Common myeloid progenitor, CD34-positive (primary cell): ENCODE data around the gene SPEG.

Experiments
- CTCF ChIA-PET: fragments of 350-600 bp; sonication (Branson Sonifier 250); formaldehyde crosslinking; loops from one replicate; lab custom pipeline; 2021; ENCODE audit warnings: antibody characterized with exemption; lab: Charles Lee
- POLR2A ChIA-PET: fragments of 350-600 bp; sonication (Branson Sonifier 250); formaldehyde crosslinking; loops from one replicate; lab custom pipeline; 2021; ENCODE audit warnings: antibody characterized with exemption; lab: Charles Lee
- DNase-seq, 3 donors: peaks; one replicate each; pipeline versions ENCODE4 v3.0.0 to v3.0.0-alpha.2; 2013
- H3K27ac ChIP-seq, 2 experiments: 1 replicate in 1 of 2; 2 replicates in 1 of 2; pipeline ENCODE4 v1.7.0; 2013; ENCODE audit warnings: inconsistent platforms in 2 of 2, low read length in 2 of 2, mild to moderate bottlenecking in 2 of 2, low read depth in 1 of 2, moderate library complexity in 1 of 2; ENCODE audit not compliant: severe bottlenecking in 2 of 2, insufficient read depth in 1 of 2, poor library complexity in 1 of 2
- H3K27me3 ChIP-seq, 5 experiments: replicated peaks in 2 of 5; 1 replicate in 3 of 5; 2 replicates in 2 of 5; pipeline versions ENCODE4 v1.6.1 to v1.7.0; 2013; ENCODE audit warnings: low read length in 4 of 5, mild to moderate bottlenecking in 2 of 5, moderate library complexity in 2 of 5, inconsistent platforms in 1 of 5; ENCODE audit not compliant: insufficient read depth in 5 of 5, control insufficient read depth in 4 of 5
- H3K36me3 ChIP-seq, 4 experiments: 1 replicate in 2 of 4; 2 replicates in 2 of 4; pipeline versions ENCODE4 v1.6.1 to v1.7.0; 2013; ENCODE audit warnings: low read length in 3 of 4, control low read depth in 1 of 4, mild to moderate bottlenecking in 1 of 4; ENCODE audit not compliant: control insufficient read depth in 4 of 4, insufficient read depth in 4 of 4
- H3K4me1 ChIP-seq, 4 experiments: 1 replicate in 3 of 4; 2 replicates in 1 of 4; pipeline versions ENCODE4 v1.6.1 to v1.7.1; 2013; ENCODE audit warnings: low read length in 3 of 4, mild to moderate bottlenecking in 3 of 4, control low read depth in 1 of 4, inconsistent platforms in 1 of 4, moderate library complexity in 1 of 4; ENCODE audit not compliant: control insufficient read depth in 4 of 4, insufficient read depth in 4 of 4; ENCODE audit errors: control extremely low read depth in 1 of 4
- H3K4me3 ChIP-seq, 7 experiments: 1 replicate in 4 of 7; 2 replicates in 3 of 7; pipeline versions ENCODE4 v1.5.1 to v1.7.0; 2013; ENCODE audit warnings: mild to moderate bottlenecking in 7 of 7, low read length in 6 of 7, moderate library complexity in 6 of 7, inconsistent platforms in 2 of 7, low read depth in 2 of 7, control low read depth in 1 of 7; ENCODE audit not compliant: insufficient read depth in 4 of 7, control insufficient read depth in 1 of 7; ENCODE audit errors: extremely low read depth in 1 of 7
- H3K9me3 ChIP-seq, 5 experiments: 1 replicate in 4 of 5; 2 replicates in 1 of 5; pipeline versions ENCODE4 v1.6.1 to v1.7.1; 2013; ENCODE audit warnings: low read length in 4 of 5, mild to moderate bottlenecking in 2 of 5, inconsistent platforms in 1 of 5, low read depth in 1 of 5, moderate library complexity in 1 of 5; ENCODE audit not compliant: control insufficient read depth in 4 of 5, insufficient read depth in 2 of 5; ENCODE audit errors: control extremely low read depth in 1 of 5
- WGBS: methylation state at CpG from one replicate; pipeline ENCODE4 v1.1.5; 2013; ENCODE audit not compliant: insufficient coverage; 5-methylcytosine and 5-hydroxymethylcytosine counted together

Gene SPEG

GRCh38 chr2:219547621-219548020, 113.0 kb downstream of the SPEG start:
- CTCF ChIA-PET = interaction anchor here (1.6 to 7.1 kb wide), 3 partner anchors 14 to 95 kb away, joined by 5 to 46 read pairs (median 8); no protein-coding TSS in a partner anchor
- POLR2A ChIA-PET = no interaction called here
- H3K27me3 ChIP-seq = peaks cover 0 to 52% (median 28%) of the 10 kb centered on the region in 5 experiments
- no peak overlapping the region for H3K27ac ChIP-seq
- DNase-seq = no peak
- 98% methylated on average over 26 of the region's 26 CpGs for WGBS
- H3K9me3 ChIP-seq = no peaks in the 10 kb centered on the region
- H3K36me3 ChIP-seq = no peaks in the 10 kb centered on the region
- no peak overlapping the region for H3K4me3 ChIP-seq
- peaks cover 0 to 28% (median 27%) of the 10 kb centered on the region in 4 experiments for H3K4me1 ChIP-seq
